Measurements from ENCODE around the gene CHRNB1.

CHRNB1 gene

GRCh38 chr17:7415784-7416183 lies 29.1 kb upstream of the CHRNB1 start:
- TF ChIP-seq, protein P1, sequence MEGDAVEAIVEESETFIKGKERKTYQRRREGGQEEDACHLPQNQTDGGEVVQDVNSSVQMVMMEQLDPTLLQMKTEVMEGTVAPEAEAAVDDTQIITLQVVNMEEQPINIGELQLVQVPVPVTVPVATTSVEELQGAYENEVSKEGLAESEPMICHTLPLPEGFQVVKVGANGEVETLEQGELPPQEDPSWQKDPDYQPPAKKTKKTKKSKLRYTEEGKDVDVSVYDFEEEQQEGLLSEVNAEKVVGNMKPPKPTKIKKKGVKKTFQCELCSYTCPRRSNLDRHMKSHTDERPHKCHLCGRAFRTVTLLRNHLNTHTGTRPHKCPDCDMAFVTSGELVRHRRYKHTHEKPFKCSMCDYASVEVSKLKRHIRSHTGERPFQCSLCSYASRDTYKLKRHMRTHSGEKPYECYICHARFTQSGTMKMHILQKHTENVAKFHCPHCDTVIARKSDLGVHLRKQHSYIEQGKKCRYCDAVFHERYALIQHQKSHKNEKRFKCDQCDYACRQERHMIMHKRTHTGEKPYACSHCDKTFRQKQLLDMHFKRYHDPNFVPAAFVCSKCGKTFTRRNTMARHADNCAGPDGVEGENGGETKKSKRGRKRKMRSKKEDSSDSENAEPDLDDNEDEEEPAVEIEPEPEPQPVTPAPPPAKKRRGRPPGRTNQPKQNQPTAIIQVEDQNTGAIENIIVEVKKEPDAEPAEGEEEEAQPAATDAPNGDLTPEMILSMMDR (IDR thresholded peaks at IDR 0.05; ENCODE audit: low read length, missing control alignments) = no peak
- DNase-seq (ENCODE audit: low read depth) = no peak
- H3K4me3 ChIP-seq (replicated peaks; ENCODE audit: low read depth, low read length) = no peak overlapping the region

DNA sequence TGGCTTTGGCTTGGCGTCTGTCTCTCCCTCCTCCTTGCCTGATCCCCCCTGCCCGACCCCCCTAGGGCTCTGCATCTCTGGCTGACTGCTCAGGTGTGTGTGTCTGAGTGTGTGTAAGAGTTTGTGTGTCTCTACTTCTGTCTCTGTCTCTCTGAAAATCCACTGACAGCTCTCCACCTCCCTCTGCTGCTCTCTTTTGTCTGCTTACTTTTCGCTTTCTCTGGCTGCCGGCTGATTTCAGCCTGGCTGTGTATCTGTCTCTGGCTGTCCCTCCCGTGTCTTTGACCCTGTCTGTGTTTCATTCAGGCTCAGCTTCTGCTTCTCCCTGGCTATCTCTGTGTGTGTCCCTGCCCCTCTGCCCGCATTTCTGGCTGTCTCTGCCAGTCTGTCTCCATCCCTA lies 28.5 kb upstream of the CHRNB1 start:
- no peak for DNase-seq (ENCODE audit: low read depth)
- TF ChIP-seq, protein P1 (IDR thresholded peaks at IDR 0.05; ENCODE audit: low read length, missing control alignments) = no peak
- H3K4me3 ChIP-seq (replicated peaks; ENCODE audit: low read depth, low read length) = no peak overlapping the region

DNA sequence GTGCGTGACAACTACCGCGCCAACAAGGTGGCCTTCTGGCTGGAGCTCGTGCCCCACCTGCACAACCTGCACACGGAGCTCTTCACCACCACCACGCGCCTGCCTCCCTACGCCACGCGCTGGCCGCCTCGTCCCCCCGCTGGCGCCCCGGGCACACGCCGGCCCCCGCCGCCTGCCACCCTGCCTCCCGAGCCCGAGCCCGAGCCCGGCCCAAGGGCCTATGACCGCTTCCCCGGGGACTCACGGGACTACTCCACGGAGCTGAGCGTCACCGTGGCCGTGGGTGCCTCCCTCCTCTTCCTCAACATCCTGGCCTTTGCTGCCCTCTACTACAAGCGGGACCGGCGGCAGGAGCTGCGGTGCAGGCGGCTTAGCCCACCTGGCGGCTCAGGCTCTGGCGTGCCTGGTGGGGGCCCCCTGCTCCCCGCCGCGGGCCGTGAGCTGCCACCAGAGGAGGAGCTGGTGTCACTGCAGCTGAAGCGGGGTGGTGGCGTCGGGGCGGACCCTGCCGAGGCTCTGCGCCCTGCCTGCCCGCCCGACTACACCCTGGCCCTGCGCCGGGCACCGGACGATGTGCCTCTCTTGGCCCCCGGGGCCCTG lies 27.7 kb upstream of the CHRNB1 start:
- DNase-seq (ENCODE audit: low read depth) = no peak
- H3K4me3 ChIP-seq (replicated peaks; ENCODE audit: low read depth, low read length) = no peak overlapping the region
- TF ChIP-seq, protein P1 (IDR thresholded peaks at IDR 0.05; ENCODE audit: low read length, missing control alignments) = no peak

DNA sequence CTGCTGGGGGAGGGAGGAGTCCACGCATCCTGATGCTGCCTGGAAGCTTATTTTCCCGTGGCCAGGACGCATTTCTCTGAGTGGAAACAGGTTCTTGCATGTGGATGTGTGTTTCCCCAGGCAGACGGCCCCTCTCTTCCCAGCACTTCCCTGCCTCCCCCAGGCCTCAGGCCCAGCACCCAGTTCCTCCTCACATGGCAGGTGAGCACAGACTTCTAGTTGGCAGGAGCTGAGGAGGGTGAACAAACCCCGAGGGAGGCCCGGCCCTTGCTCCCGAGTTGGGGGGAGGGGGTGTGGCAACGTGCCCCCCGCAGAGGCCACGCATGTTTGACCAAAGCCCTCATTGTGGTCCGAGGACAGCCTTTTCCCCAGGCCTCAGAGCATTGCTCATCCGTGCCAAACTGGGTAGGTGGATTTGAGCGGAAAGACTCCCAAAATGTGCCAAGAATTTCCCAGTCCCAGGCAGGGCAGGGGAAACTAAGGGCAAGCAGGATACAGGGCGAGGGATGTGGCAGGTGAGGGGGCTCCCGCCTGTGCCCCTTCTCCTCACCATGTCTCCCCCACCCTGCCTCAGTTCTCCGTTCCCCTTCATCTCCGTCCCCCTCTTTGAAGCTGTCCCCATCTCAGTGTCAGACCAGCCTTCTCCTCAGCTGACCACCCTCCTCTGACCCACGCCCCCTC lies 26.2 kb upstream of the CHRNB1 start:
- TF ChIP-seq, protein P1 (IDR thresholded peaks at IDR 0.05; ENCODE audit: low read length, missing control alignments) = no peak
- no peak overlapping the region for H3K4me3 ChIP-seq (replicated peaks; ENCODE audit: low read depth, low read length)
- no peak for DNase-seq (ENCODE audit: low read depth)

DNA sequence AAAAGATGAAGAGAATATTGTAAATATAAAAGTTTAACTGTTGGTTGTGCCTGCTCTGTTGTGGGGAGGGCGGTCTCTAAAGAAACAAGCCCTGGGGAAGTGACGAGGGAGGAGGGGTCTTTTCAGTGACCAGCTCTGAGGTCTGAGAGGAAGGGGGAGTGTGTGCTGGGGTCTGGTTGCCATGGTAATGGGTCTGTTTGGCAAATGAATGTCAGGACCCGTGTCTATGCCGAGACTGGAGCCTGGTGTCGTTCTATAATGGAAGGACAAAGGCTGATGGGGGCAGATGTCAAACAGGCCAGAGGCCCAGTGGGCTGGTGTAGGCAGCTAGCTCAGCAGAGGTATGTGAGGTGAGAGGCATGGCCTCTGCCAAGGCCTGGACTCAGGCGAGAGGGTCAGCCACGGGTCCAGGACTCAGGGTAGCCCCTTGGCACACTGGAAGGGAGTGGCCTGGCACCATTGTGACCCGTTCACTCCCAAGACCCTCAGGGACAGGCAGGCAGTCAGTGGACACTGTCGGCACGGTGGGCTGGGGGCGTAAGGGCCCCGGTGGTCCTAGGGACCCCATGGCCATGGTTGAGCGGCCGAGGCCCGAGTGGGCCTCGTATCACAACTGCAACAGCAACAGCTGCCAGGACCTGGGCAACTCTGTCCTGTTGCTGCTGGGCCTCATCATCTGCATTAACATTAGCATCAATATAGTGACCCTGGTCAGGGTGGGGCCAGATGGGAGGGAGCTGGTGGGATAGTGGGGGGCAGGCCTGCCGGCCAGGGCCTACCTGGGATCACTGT lies 24.8 kb upstream of the CHRNB1 start, which contains the start of gene SPEM1:
Gene SPEM1, plus strand, starts transcription at position 506 of the 792 bp plus-strand sequence. Its CDS starts 61 bp downstream, at position 567.
- no peak within 1 kb of the TSS for H3K4me3 ChIP-seq (replicated peaks; ENCODE audit: low read depth, low read length)
- no peak for DNase-seq (ENCODE audit: low read depth)
- TF ChIP-seq, protein P1 (IDR thresholded peaks at IDR 0.05; ENCODE audit: low read length, missing control alignments) = no peak

DNA sequence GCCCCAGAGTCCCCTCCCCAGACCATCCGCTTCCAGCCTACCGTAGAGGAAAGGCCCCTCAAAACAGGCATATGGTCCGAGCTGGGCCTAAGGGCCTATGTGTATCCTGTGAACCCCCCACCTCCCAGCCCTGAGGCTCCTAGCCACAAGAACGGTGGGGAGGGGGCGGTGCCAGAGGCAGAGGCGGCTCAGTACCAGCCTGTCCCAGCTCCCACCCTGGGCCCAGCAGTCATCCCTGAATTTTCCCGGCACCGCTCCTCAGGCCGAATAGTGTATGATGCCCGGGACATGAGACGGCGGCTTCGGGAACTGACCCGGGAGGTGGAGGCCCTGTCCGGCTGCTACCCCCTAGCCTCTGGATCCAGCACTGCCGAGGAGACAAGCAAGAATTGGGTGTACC lies 23.7 kb upstream of the CHRNB1 start:
- TF ChIP-seq, protein P1 (IDR thresholded peaks at IDR 0.05; ENCODE audit: low read length, missing control alignments) = no peak
- no peak for DNase-seq (ENCODE audit: low read depth)
- no peak overlapping the region for H3K4me3 ChIP-seq (replicated peaks; ENCODE audit: low read depth, low read length)
